Fibroblast of the aortic adventitia (primary cell): Measurements from ENCODE around the gene DMRTB1. TPM values are rescaled to one million over a fixed set of nuclear protein-coding genes. Genes with fewer than 3 reads are reported as not detected.

ENCODE experiments used
- DNase-seq: peaks from one replicate; pipeline ENCODE4 v3.0.0-alpha.2; 2010; ENCODE audit warnings: low read depth
- H3K4me3 ChIP-seq: 2 replicates; pipeline ENCODE4 v1.5.1; 2011; ENCODE audit warnings: low read depth, mild to moderate bottlenecking, control low read depth, low read length, moderate library complexity
- CTCF ChIP-seq: IDR thresholded peaks from 2 replicates; pipeline ENCODE4 v1.5.1; 2011; ENCODE audit warnings: mild to moderate bottlenecking, low read length, control low read depth, inconsistent platforms; ENCODE audit not compliant: insufficient read depth
- total RNA-seq: library from RNA; depleted of rRNA; stranded (reverse); fragments of >200 nt; gene quantifications from 2 replicates; pipeline ENCODE4 v1.2.3, GENCODE V29; 2012; ENCODE audit warnings: low replicate concordance

Gene DMRTB1
- total RNA-seq, result not detected in 2 replicates

- no peak for DNase-seq
Observed at GRCh38 chr1:53459321-53460175, at the start of gene DMRTB1. Gene DMRTB1 (plus strand): TSS chr1:53459399. CDS start chr1:53459454, 55 bp downstream.

GRCh38 chr1:53409695-53410094 lies 49.5 kb upstream of the DMRTB1 start:
- no peak overlapping the region for H3K4me3 ChIP-seq
- no peak for DNase-seq
- TF ChIP-seq CTCF, result no peak

More at GRCh38 chr1:53459321-53460175, at the start of gene DMRTB1:
- TF ChIP-seq CTCF, result no peak
- no peak within 1 kb of the TSS for H3K4me3 ChIP-seq

GRCh38 chr1:53410100-53410541 lies 49.1 kb upstream of the DMRTB1 start:
- H3K4me3 ChIP-seq, result no peak overlapping the region
- no peak for TF ChIP-seq CTCF
- no peak for DNase-seq

GRCh38 chr1:53410701-53411100 lies 48.5 kb upstream of the DMRTB1 start:
- TF ChIP-seq CTCF, result no peak
- H3K4me3 ChIP-seq, result no peak overlapping the region
- DNase-seq, result no peak

GRCh38 chr1:53411541-53412152 lies 47.6 kb upstream of the DMRTB1 start:
- no peak for TF ChIP-seq CTCF
- no peak for DNase-seq
- H3K4me3 ChIP-seq, result no peak overlapping the region

GRCh38 chr1:53412285-53413174 lies 46.7 kb upstream of the DMRTB1 start:
- no peak for DNase-seq
- H3K4me3 ChIP-seq, result no peak overlapping the region
- no peak for TF ChIP-seq CTCF
